ENCODE data around the gene MYO10. TPM values are rescaled to one million over a fixed set of nuclear protein-coding genes. Genes with fewer than 3 reads are reported as not detected.
"Not testable (repeated sequence)": the region's sequence is repeated elsewhere in the genome, so short reads cannot be mapped to it uniquely, and the experiment has no call there.

Gene MYO10
- total RNA-seq, 1 experiment from 2014 or later, result 40.2 TPM

DNA sequence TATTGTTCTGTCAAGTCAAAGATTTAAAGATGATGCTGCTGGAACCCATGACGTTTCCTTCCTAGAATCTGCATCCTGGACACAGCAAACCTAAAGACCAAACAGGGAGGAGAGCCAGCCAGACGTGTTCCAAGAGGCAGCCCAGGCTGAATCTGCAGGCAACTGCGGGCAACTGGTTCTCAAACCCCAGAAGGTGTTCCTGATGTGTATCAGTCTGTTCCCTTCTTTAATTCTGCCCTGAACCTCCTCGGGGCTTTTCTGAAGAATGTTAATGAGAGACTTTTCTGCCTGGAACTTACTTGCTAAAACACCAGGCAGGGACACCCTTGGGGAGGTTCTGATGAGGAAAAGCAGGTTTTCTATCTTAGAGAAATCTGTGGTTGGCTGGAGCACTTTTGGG lies 186.5 kb downstream of the MYO10 start:
- no peak for DNase-seq (ENCODE audit: low spot score)

DNA sequence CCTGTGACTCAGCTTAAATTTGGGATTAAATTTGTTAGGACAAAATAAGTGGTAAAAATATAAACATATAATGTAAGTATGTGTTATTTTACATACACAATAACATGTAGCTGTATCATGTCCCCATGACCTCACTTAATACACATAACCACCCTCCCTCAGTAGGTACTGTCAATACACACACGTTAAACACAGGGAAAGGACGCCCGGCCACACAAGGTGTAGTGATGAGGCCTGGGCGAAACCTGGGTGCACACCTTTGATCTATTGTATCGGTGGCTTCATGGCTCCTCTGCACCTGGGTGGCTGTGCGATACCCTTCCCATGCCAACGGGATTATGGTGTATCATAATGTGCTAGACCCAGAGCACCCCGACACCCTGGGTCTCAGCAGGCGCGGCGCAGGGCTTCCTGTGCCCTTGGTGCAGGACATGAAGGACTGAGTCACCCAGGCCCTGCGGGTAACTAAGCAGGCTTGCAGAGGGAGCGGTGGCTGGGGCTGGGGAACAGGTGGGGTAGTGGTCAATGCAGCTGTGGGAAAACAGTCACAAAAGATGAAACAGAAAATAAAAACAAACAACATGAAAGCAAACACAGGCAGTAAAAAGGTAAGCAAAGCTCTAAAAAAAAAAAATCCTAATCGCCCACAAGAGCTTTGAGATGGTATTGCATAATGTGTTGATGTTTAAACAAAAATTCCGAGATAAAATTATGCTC lies 191.8 kb downstream of the MYO10 start:
- DNase-seq (ENCODE audit: low spot score), result no peak

DNA sequence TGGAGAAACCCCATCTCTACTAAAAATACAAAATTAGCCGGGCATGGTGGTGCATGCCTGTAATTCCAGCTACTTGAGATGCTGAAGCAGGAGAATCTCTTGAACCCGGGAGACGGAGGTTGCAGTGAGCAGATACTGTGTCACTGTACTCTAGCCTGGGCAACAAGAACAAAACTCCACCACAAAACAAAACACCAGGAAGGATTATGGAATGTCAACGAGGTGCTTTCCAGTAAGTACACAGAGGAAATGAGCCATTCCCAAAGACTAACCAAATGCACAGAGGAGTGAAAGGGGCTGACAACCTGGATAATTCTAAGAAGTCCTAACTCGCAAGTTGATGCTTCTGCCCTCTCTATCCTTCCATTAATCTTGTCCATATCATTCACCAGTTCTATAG lies 193.2 kb downstream of the MYO10 start:
- DNase-seq (ENCODE audit: low spot score), result no peak

DNA sequence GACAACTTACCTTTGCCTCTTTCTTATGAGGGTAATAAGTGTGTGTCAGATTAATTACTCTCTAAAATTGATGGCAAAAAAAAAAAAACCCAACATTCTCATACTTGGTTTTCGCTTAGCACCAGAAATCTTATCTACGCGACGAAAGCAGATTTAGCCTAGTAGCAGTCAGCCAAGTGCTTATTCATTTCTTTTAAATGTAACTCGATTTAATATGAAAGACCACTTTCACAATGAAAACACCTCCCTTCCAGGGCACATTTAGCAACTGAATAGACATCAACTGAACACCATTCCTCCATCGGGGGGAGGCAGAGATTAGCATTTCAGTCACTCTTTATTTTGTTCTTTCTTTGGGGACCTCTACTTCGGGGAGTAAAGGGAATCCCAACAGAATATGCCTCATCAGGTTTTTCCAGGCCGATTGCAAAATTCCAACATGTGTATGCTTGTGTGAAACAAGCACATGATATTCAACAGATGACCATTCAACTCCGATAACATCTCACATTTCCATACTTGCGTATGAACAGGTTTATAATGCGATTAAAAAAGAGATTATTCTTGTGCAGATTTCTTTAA lies 195.2 kb downstream of the MYO10 start:
- no peak for DNase-seq (ENCODE audit: low spot score)

DNA sequence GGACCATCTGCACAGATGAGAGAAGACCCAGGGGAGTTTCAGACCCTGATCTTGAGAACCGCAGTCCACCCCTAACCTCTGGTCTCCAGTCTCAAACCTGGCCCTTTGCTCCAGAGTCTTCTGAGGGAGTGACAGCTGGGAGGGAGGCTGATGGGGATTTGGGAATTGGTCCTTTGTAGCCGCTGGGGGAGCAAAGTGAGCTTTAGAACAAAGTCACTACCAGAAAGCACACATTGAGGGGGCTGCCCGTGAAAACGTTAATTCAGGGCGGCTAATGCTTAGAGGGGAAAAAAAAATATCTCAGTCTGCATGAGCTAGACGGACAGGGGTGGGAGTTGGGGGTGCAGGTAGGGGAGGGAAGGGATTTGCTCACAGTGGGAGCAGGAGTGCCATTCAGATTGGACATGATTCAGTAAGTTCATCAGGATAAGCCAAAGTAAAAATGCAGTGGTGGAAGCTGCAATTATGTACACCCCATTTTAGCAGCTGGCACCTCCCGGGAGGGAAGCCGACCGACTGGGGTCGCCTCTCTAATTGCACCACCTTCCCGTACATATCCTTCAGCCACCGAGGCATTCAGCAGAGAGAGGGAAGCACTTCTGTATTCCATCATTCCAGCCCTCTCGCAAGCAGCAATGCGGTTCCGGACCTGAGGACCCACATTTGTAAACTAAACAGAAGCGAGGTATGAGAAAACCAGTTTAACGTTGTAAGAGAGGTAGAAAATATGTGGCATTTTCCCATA lies 195.8 kb downstream of the MYO10 start:
- no peak for DNase-seq (ENCODE audit: low spot score)

DNA sequence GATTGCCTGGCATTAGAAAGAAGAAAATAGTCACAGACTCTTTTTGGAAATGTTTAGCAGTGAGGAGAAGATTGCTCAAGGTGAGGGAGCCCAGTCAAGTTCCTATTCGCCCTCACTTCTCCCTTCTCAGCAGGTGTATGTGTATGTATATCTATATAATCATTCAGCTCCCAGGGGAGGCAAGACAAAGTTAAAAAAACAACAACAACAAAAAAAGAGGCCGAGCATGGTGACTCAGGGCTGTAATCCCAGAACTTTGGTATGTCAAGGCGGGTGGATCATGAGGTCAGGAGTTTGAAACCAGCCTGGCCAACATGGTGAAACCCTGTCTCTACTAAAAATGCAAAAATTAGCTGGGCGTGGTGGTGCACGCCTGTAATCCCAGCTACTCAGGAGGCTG lies 197.7 kb downstream of the MYO10 start:
- not testable (repeated sequence) for DNase-seq (ENCODE audit: low spot score)

DNA sequence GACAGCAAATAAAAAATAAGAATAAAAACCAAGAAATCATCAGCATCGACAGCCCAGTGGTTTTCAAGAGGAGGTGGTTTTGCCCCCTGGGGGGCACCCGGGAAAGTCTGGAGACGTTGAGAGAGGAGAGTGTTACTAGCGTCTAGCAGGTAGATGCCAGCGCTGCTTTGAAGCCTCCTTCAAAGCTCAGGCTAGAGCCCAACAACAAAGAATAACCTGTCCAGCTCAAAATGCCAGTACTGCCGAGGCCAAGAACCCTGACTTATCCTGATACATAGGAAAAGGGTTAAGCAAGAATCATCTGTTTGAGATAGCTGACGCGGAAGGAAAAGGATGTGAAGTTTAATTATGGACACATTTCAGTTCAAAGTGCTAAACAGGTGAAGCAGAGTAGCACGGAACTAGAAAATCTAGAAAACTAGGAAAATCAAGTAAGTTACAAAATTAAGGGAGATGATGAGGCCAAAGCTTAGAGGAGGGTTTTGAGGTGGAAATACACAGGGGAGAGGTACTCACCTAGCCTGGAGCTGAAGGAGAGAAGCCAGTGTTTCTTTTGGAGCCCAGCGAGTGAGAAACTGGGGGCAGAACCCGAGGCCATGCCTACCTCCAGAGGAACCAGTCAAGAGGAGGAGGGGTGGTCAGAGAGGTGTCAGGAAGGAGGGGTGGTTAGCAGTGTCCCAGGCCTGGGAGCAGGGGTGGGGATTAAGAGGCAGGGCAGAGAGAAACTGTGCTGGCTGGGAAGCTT lies 198.3 kb downstream of the MYO10 start:
- DNase-seq (ENCODE audit: low spot score), result peak; percentile 52

DNA sequence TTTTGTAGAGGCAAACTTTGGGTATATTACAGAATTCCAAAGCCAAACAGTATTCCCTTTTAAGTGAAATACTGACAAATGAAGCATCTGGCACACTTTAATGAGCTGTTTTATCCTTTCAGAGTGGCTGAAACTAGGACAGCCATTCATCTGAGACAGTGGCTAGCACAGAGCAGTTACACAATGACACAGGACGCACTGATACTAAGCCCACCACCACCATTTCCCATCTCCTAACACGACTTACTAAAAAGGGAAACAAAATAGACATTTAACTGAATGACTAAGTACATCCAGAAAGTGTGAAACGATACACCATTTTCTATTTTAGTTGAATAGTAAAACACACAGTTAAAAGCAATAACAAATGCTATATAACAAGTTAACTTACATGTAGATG lies 198.9 kb downstream of the MYO10 start:
- DNase-seq (ENCODE audit: low spot score), result no peak

DNA sequence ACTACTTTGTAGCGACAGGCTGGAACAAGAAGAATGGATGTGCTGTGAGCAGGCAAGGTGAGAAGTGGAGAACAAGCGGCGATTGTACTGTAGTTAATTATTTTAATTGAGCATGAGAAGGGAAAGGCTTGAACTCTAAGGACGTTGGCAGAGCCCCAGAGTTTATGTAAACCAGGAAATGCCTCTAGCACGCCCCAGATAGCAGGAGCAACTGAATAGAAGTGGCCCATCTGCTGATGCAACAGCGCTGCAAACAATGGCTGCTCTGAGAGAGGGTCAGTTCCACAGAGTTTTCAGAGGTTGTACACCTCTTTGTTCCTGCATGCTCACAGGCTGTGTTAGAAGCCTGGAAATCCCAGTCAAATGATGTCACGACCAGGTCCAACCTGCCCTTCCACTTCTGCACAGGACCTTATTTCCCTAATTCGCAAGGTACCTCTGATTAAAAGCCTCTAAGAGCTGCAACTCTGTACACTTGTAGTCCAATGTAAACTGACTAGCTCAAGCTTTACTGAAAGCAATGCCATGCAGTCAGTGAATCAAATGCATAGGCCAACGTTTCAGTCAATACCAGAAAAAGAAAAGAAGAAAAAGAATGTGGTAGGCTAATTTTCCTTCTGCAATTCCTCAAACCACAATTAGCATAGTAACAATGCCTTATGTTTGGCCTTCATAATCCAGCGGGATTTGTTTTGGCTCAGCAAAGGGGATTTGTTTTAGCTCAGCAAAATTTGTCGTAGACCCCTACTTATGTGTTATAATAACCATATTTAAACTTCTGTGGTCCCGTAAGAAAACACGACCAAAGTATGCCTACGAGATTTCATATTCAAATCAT lies 199.7 kb downstream of the MYO10 start:
- peak; percentile 92 for DNase-seq (ENCODE audit: low spot score)

DNA sequence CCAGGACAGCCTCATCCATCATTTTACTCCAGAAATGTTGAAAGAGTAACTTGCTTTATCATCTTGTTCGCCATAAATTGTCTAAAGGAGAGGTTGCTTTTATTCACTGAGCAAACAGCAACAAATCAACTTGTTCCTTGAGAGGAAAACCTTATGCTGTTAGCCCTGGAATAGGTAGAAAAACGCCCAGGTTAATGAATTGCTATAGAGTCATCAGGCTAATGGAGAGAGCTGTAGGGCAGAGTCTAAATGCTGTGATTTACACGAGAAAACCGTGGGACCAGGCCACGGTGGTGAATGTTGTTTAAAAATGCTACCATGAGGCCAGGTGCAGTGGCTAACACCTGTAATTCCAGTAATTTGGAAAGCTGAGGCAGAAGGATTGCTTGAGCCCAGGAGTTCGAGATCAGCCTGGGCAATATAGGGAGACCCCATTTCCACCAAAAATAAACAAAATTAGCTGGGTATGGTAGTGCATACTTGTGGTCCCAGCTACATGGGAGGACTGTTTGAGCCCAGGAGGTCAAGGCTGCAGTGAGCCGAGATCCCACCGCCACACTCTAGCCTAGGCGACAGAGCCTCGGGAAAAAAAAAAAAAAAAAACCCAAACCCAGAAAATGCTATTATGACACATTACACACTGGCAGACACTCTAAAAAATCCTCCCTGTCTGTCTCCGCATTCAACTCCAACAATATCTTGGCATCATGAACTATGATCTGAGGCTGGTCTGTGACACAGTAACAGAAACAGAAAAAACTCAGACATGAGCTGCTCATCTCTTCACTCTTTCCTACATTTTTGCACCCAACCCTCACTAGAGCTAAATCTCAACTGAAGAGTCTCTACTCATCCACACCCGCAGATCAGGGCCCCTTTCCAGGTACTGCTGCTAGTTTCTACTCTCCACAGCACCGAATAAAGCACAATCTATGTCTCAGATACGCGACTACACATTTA lies 200.7 kb downstream of the MYO10 start:
- DNase-seq (ENCODE audit: low spot score), result peak; percentile 9

DNA sequence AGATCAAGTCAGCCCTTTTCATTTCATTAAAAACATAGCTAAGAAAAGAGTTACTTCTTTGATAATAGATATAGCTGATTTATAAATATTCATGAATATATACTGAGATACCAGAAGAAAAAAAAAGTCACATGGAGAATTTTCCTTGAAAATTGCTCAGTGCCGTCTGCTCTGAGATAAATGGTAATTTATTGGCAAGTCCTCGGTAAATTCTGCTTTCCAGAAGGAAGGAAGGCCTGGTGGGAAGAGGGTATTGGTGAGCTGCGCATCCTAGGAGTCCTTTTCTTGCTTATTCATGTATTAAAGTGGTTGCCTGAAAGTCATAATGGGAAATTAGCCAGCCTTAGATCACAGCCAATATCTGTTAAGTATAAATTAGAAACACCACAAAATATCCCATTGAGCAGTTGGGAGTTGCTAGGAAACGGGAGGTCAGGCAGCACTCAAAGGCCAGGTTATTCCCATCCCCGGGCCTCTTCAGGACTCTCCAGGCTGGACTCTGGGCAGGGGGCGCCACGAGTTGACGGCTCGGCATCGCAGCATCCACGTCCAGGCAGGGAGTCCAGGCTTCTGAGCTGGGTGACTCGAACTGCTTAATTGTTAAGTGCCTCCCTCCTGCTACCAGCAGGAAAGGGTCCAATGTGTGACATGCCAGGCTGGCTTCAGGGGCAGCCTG lies 202.6 kb downstream of the MYO10 start:
- DNase-seq (ENCODE audit: low spot score), result no peak

DNA sequence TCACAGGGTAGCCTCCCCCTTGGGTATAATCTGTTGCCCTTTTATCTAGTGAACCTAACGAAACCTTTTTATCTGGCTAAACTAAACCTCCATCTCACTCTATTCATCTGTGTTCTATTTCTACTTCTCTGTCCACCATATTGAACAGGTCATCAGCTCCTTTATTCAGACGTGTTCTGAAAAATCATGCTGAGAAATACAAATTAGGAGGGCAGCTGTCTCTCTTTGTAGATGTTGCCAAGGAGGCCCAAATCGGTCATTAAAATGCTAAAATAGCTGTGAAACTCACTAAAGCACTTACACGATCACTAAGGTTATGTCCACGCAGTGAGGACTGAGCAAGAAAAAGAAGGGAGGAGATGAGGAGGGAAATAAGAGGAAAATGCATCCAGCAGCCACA lies 203.7 kb downstream of the MYO10 start:
- no peak for DNase-seq (ENCODE audit: low spot score)

DNA sequence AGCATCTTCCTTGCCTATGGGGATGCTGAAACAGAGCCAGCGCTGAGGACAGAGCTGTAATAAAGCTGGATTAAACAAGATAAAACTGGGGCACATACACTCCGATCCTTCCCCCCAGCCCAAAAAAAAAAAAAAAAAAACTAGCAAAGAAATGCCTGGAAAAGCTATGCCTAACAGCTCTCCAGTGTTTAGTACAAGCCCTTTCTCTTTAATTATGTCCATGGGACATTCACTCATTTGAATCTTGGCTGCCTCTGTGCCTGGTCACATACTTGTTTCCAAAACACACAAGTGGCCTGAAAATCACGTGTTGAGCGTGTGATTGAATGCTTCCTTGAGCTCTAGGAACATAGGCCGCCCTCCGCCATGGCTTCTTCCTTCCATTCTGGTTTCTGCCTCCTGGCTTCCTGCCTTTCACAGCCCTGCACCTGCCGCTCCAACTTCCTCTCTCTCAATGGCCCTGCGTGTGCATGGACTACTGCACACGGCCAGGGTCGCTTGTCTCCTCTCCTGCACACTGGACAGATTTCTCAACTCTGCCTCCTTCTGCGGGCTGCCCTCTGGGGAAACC lies 208.2 kb downstream of the MYO10 start:
- DNase-seq (ENCODE audit: low spot score), result no peak

DNA sequence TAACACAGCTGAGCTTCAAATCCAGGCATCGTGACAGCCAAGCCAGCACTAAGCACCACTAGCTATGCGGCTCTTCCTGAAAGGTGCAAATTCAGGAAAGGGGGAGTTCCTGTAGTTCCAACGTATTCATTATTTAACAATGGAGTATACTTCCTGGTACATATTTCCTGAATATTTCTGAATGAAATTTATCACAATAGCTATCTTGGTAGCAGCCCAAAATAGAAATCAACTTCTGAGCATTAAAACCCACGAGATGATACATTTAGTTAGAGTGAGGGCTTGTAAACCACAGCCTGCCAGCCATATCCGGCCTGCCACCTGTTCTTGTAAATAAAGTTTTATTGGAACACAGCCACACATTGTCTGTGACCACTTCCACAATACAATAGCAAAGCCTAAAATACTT lies 209.5 kb downstream of the MYO10 start:
- peak; percentile 22 for DNase-seq (ENCODE audit: low spot score)

DNA sequence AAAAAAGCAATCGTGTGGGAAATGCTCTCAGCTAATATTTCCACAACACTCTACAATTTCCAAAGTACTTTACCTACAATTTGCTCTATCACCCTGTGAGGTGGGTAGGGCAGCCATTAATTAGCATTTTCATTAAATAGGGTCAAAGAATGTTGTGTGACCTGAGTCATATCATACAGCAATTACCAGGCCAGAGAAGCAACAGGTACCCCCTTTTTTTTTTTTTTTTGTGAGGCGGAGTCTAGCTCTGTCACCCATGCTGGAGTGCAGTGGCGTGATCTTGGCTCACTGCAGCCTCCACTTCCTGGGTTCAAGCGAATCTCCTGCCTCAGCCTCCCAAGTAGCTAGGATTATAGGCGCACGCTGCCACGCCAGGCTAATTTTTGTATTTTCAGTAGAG lies 210.5 kb downstream of the MYO10 start:
- DNase-seq (ENCODE audit: low spot score), result no peak

DNA sequence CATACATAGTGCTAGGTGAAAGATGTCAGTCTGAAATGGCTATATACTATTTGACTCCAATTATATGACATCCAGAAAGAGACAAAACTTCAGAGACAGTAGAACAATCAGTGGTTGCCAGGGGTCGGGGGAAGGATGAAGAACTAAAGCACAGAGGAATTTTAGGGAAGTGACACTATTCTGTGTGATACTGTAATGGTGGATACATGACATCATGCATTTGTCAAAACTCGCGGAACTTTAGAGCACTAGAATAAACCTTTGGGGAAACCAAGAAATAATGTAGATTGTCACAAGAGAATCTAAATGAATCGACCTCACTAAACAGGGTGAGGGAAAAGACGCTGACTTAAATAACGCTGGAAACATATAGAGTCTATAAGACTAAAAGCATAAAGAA lies 212.3 kb downstream of the MYO10 start:
- no peak for DNase-seq (ENCODE audit: low spot score)

DNA sequence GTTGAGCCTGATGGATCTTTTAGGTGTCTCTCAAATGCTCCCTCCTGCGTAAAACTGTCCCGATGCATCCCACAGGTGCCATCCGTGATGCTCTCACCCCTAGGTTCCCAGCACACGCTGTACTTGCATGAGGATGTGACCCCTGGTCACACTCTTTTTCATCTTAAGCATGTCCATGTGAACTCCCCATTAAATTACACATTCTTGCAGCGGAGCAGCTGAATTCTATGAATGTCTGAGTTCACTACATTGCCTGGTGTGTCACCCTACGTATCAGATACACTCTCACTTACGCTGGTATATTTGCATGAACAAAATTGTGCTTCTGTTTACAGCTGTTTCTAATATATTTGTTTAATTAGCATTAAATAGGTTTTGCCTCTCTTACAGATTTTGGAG lies 214.0 kb downstream of the MYO10 start:
- no peak for DNase-seq (ENCODE audit: low spot score)

DNA sequence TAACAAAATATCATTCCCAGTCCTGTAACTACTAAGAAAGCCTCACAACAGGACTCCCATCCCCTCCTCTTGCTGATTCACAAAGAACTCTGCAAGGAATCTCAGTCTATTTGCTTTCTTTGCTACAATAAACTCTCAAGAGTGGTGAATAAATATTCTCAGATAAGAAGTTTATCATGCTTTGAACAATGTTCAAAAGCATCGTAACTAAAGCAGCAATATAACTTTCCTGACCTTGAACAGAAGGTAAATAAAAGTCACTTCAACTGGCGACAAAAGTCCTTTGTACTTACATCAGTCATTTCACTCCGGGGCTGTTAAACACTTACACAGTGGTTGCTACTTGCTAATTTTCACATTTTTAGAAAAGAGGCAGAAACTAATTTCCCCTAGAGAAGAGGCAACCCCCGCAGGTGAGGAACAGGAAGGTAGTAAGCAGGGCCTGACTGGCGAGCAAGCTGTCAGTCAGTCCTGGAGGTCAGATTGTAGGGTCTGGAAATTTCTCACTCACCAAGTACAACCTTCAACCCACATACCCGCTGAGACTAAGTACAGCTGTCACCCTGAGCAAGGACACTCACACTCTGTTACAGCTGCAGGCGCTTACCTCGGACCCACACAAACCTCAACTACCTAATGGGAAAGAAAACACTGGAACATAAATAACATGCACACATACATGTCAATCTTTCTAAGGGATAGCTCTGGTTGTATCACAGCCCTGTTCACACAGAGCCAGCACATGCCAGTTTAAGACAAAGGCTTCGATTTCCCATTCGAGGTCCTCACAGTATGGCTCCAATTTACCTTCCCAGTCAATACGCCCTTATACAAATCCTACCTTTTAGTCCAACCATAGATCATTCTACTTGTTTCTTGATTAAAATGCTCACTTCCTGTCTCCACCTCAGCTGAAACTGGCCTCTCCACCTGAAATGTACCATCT lies 214.7 kb downstream of the MYO10 start:
- peak; percentile 8 for DNase-seq (ENCODE audit: low spot score)
